ENCODE data around the gene NTN1.

GRCh38 chr17:9120471-9120870 lies 99.2 kb downstream of the NTN1 start:
- TF ChIP-seq POLR2A (IDR thresholded peaks at IDR 0.05) (no peak), CTCF (IDR thresholded peaks at IDR 0.05) (no peak)
